Smooth muscle cell (in vitro differentiated cells): Measurements from ENCODE around the gene CUX1. TPM values are rescaled to one million over a fixed set of nuclear protein-coding genes. Genes with fewer than 3 reads are reported as not detected.

ENCODE experiments used
- DNase-seq: peaks from one replicate; lab custom pipeline; 2025; ENCODE audit not compliant: unreplicated experiment; lab: John Stamatoyannopoulos, UW
- H2AFZ ChIP-seq: fragments of 200-600 bp; sonication (generic); 2 replicates; pipeline ENCODE4 v1.6.0; 2016; ENCODE audit warnings: antibody characterized with exemption, low read depth, mild to moderate bottlenecking
- H3F3A ChIP-seq: fragments of 200-600 bp; sonication (generic); 2 replicates; pipeline ENCODE4 v1.6.0; 2017; ENCODE audit warnings: antibody characterized with exemption, low read depth
- H3K27ac ChIP-seq: fragments of 200-600 bp; sonication (generic); 2 replicates; pipeline ENCODE4 v1.5.1; 2016; ENCODE audit warnings: low read depth, mild to moderate bottlenecking
- H3K27me3 ChIP-seq: fragments of 200-600 bp; sonication (generic); 2 replicates; pipeline ENCODE4 v1.6.1; 2016; ENCODE audit warnings: low read depth, mild to moderate bottlenecking
- H3K36me3 ChIP-seq: fragments of 200-600 bp; sonication (generic); 2 replicates; pipeline ENCODE4 v1.5.1; 2016; ENCODE audit warnings: low read depth
- H3K4me1 ChIP-seq: fragments of 200-600 bp; sonication (generic); 2 replicates; pipeline ENCODE4 v1.5.1; 2016; ENCODE audit warnings: low read depth
- H3K4me2 ChIP-seq: fragments of 200-600 bp; sonication (generic); 2 replicates; pipeline ENCODE4 v1.6.0; 2016; ENCODE audit warnings: mild to moderate bottlenecking
- H3K4me3 ChIP-seq: fragments of 200-600 bp; sonication (generic); 2 replicates; pipeline ENCODE4 v1.5.1; 2016; ENCODE audit warnings: mild to moderate bottlenecking
- H3K79me2 ChIP-seq: fragments of 200-600 bp; sonication (generic); 2 replicates; pipeline ENCODE4 v1.6.0; 2016; ENCODE audit warnings: low read depth, mild to moderate bottlenecking
- H3K9ac ChIP-seq: fragments of 200-600 bp; sonication (generic); 2 replicates; pipeline ENCODE4 v1.6.0; 2016; ENCODE audit warnings: low read depth
- H3K9me3 ChIP-seq: fragments of 200-600 bp; sonication (generic); replicated peaks from 2 replicates; pipeline ENCODE4 v1.5.1; 2016; ENCODE audit warnings: low read depth
- H4K20me1 ChIP-seq: fragments of 200-600 bp; sonication (generic); 2 replicates; pipeline ENCODE4 v1.6.0; 2016; ENCODE audit warnings: low read depth
- WGBS: methylation state at CpG from one replicate; pipeline ENCODE4 v1.1.7; 2016; ENCODE audit warnings: low lambda C conversion rate; 5-methylcytosine and 5-hydroxymethylcytosine counted together
- polyA plus RNA-seq: library from polyadenylated mRNA; unstranded; fragments of >200 nt; fragmentation: Nextera tagmentation; extraction: Ambion mirVana; gene quantifications from 2 replicates; pipeline ENCODE4 v1.2.1, GENCODE V29; 2016
- total RNA-seq: library from RNA; depleted of rRNA; stranded (reverse); fragments of >200 nt; gene quantifications from 2 replicates; pipeline ENCODE4 v1.2.3, GENCODE V29; 2014
- TF ChIP-seq, protein P1 (sequence below): fragments of 200-600 bp; sonication (generic); IDR thresholded peaks from 2 replicates; pipeline ENCODE4 v1.5.1; 2017; ENCODE audit warnings: borderline replicate concordance, mild to moderate bottlenecking, antibody characterized with exemption; ENCODE audit not compliant: insufficient read depth, poor library complexity, severe bottlenecking

The CUX1 gene
- total and polyA plus RNA-seq, 2 experiments from 2014 or later: 56.3 to 78.4 TPM

DNA sequence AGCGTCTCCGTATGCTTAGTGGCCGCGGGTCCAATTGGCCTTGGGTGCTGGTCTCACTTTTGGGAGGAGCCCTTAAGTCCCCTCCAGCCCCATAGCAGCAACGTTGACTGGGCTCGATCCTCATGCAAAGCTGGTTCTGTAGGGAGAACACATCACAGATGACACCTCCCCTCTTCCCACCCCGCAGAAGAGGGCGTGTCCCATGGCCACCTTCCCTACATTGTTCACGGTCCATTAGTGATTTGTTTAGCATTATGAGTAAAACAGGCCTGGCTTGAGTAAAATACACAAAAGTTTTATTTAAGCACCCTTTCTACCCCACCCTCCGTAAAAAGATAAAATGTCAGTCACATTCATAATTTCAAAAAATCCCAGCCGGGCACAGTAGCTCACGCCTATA lies 380.2 kb downstream of the CUX1 start:
- H3K36me3 ChIP-seq: no peaks in the 10 kb centered on the region
- no peaks in the 10 kb centered on the region for H3F3A ChIP-seq
- H3K27me3 ChIP-seq: no peaks in the 10 kb centered on the region
- no peaks in the 10 kb centered on the region for H3K4me1 ChIP-seq
- H3K4me2 ChIP-seq: no peak overlapping the region
- no peak overlapping the region for H3K9ac ChIP-seq
- 95% methylated on average over 12 of the region's 12 CpGs for WGBS
- no peak for DNase-seq
- H3K4me3 ChIP-seq: no peak overlapping the region
- no peak overlapping the region for H2AFZ ChIP-seq
- H3K79me2 ChIP-seq: no peaks in the 10 kb centered on the region
- no peaks in the 10 kb centered on the region for H3K9me3 ChIP-seq
- peaks cover 19% of the 10 kb centered on the region for H4K20me1 ChIP-seq
- H3K27ac ChIP-seq: no peak overlapping the region
- TF ChIP-seq, protein P1, sequence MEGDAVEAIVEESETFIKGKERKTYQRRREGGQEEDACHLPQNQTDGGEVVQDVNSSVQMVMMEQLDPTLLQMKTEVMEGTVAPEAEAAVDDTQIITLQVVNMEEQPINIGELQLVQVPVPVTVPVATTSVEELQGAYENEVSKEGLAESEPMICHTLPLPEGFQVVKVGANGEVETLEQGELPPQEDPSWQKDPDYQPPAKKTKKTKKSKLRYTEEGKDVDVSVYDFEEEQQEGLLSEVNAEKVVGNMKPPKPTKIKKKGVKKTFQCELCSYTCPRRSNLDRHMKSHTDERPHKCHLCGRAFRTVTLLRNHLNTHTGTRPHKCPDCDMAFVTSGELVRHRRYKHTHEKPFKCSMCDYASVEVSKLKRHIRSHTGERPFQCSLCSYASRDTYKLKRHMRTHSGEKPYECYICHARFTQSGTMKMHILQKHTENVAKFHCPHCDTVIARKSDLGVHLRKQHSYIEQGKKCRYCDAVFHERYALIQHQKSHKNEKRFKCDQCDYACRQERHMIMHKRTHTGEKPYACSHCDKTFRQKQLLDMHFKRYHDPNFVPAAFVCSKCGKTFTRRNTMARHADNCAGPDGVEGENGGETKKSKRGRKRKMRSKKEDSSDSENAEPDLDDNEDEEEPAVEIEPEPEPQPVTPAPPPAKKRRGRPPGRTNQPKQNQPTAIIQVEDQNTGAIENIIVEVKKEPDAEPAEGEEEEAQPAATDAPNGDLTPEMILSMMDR: no peak

DNA sequence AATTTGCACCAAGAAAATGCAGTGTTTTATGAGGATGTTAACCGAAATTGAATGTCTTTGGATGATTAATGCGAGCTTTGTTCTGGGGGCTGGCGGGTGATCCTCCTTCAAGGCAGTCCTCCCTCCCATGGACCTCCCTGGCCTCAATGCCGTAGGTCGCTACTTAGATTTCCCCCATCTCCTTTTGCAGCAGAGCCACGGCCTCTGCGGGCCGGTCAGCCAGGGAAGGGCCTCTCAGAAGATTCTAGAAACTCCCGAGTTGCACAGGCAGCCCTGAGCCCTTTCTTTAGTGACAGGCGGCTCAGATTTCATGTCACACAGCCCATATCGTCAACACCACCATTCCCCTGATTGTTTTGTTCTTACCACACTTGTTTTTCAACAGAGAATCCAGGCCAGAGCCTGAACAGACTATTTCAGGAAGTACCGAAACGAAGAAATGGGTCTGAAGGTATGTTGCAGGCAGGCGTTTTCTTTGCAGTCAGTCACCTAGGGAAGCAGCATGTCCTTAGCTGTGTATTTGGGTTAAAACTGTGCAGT lies 381.1 kb downstream of the CUX1 start:
- no peaks in the 10 kb centered on the region for H3K9me3 ChIP-seq
- H3K36me3 ChIP-seq: no peaks in the 10 kb centered on the region
- H3K4me1 ChIP-seq: no peaks in the 10 kb centered on the region
- H3K4me2 ChIP-seq: no peak overlapping the region
- H3K9ac ChIP-seq: no peak overlapping the region
- H2AFZ ChIP-seq: no peak overlapping the region
- H3K27ac ChIP-seq: no peak overlapping the region
- WGBS: 94% methylated on average over 14 of the region's 14 CpGs
- peaks cover 23% of the 10 kb centered on the region for H4K20me1 ChIP-seq
- no peak for DNase-seq
- no peaks in the 10 kb centered on the region for H3F3A ChIP-seq
- no peaks in the 10 kb centered on the region for H3K79me2 ChIP-seq
- no peaks in the 10 kb centered on the region for H3K27me3 ChIP-seq
- TF ChIP-seq, protein P1: no peak
- no peak overlapping the region for H3K4me3 ChIP-seq

DNA sequence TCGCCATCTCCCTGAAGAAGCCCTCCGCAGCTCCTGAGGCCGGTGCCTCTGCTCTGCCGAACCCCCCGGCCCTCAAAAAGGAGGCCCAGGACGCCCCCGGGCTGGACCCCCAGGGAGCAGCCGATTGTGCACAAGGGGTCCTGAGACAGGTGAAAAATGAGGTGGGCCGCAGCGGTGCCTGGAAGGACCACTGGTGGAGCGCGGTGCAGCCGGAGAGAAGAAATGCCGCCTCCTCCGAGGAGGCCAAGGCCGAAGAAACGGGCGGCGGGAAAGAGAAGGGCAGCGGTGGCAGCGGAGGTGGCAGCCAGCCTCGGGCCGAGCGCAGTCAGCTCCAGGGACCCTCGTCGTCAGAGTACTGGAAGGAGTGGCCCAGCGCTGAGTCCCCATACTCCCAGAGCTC lies 384.1 kb downstream of the CUX1 start:
- no peaks in the 10 kb centered on the region for H3K79me2 ChIP-seq
- no peak overlapping the region for H3K9ac ChIP-seq
- WGBS: 99% methylated on average over 27 of the region's 27 CpGs
- peaks cover 25% of the 10 kb centered on the region for H4K20me1 ChIP-seq
- H3K4me2 ChIP-seq: no peak overlapping the region
- H3K9me3 ChIP-seq: no peaks in the 10 kb centered on the region
- no peaks in the 10 kb centered on the region for H3K36me3 ChIP-seq
- no peak overlapping the region for H3K4me3 ChIP-seq
- H3F3A ChIP-seq: no peaks in the 10 kb centered on the region
- H3K27me3 ChIP-seq: no peaks in the 10 kb centered on the region
- no peak overlapping the region for H2AFZ ChIP-seq
- TF ChIP-seq, protein P1: no peak
- no peak for DNase-seq
- no peak overlapping the region for H3K27ac ChIP-seq
- no peaks in the 10 kb centered on the region for H3K4me1 ChIP-seq

DNA sequence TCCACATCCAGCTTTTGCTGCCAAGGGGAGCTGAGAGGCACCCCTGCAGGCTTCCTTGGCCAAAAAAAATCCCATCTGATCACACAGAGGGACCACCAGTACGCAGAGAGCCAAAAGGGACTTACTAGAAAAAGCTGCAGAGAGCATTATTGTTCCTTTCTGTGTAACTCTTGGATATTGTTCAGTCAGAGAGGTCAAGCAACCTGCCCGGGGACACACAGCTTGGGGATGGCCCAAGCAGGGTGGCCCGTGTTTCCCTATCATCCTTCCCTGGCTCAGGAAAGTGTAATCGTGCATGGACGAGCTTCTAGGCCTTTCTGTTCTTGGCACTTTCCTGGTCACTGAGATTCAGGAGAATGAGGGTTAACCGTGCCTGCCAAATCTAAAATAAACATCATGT lies 385.1 kb downstream of the CUX1 start:
- TF ChIP-seq, protein P1: no peak
- Histone ChIP-seq H2AFZ (no peak overlapping the region), H3K4me3 (no peak overlapping the region), H4K20me1 (peaks cover 25% of the 10 kb centered on the region), H3K79me2 (no peaks in the 10 kb centered on the region), H3K4me2 (no peak overlapping the region), H3K9me3 (no peaks in the 10 kb centered on the region), H3K36me3 (no peaks in the 10 kb centered on the region), H3K4me1 (no peaks in the 10 kb centered on the region), H3K27ac (no peak overlapping the region), H3F3A (no peaks in the 10 kb centered on the region), H3K9ac (no peak overlapping the region), H3K27me3 (no peaks in the 10 kb centered on the region)
- no peak for DNase-seq
- 98% methylated on average over 6 of the region's 6 CpGs for WGBS
